Measurements from ENCODE around the gene FOCAD. TPM values are rescaled to one million over a fixed set of nuclear protein-coding genes. Genes with fewer than 3 reads are reported as not detected.

FOCAD gene
- total RNA-seq, 1 experiment from 2014 or later, result 42.7 TPM

- BruUV-seq (replicated peaks), result no TSS peak
- Histone ChIP-seq H3K36me3 (ENCODE audit: insufficient read depth, low read length, poor library complexity, severe bottlenecking) (no peaks in the 10 kb centered on the region), H3K4me1 (ENCODE audit: insufficient read depth, low read length, poor library complexity, severe bottlenecking) (no peaks in the 10 kb centered on the region), H3K27me3 (replicated peaks; ENCODE audit: insufficient read depth, low read depth, low read length, poor library complexity) (no peaks in the 10 kb centered on the region), H3K27ac (ENCODE audit: low read depth, low read length, poor library complexity, severe bottlenecking) (no peak overlapping the region), H3K9me3 (ENCODE audit: low read depth, low read length, poor library complexity, severe bottlenecking) (no peaks in the 10 kb centered on the region), H3K4me3 (ENCODE audit: low read depth, low read length, poor library complexity, severe bottlenecking) (no peak overlapping the region)
- DNase-seq (ENCODE audit: low spot score), result peak; percentile 4
- CTCF ChIA-PET, result no interaction called here
- intact Hi-C loops (cut with micrococcal nuclease; ENCODE audit: unreplicated experiment), result no loop called here
- POLR2A ChIA-PET (ENCODE audit: low non-redundant PET), result no interaction called here
- TF ChIP-seq CTCF (conservative IDR thresholded peaks at IDR 0.05; ENCODE audit: low read depth, low read length), result no peak
- TF ChIP-seq EZH2 (IDR thresholded peaks at IDR 0.05; ENCODE audit: borderline replicate concordance, low read depth, low read length, poor library complexity, severe bottlenecking), result no peak
These were observed 230.5 kb downstream of the FOCAD start for GRCh38 chr9:20914556-20914955.

- Histone ChIP-seq H3K27ac (ENCODE audit: low read depth, low read length, poor library complexity, severe bottlenecking) (no peak overlapping the region), H3K4me1 (ENCODE audit: insufficient read depth, low read length, poor library complexity, severe bottlenecking) (no peaks in the 10 kb centered on the region), H3K4me3 (ENCODE audit: low read depth, low read length, poor library complexity, severe bottlenecking) (no peak overlapping the region), H3K36me3 (ENCODE audit: insufficient read depth, low read length, poor library complexity, severe bottlenecking) (no peaks in the 10 kb centered on the region), H3K9me3 (ENCODE audit: low read depth, low read length, poor library complexity, severe bottlenecking) (no peaks in the 10 kb centered on the region), H3K27me3 (replicated peaks; ENCODE audit: insufficient read depth, low read depth, low read length, poor library complexity) (no peaks in the 10 kb centered on the region)
- intact Hi-C loops (cut with micrococcal nuclease; ENCODE audit: unreplicated experiment), result no loop called here
- no TSS peak for BruUV-seq (replicated peaks)
- ChIA-PET CTCF (no interaction called here), POLR2A (ENCODE audit: low non-redundant PET) (no interaction called here)
- no peak for TF ChIP-seq EZH2 (IDR thresholded peaks at IDR 0.05; ENCODE audit: borderline replicate concordance, low read depth, low read length, poor library complexity, severe bottlenecking)
- no peak for TF ChIP-seq CTCF (conservative IDR thresholded peaks at IDR 0.05; ENCODE audit: low read depth, low read length)
- no peak for DNase-seq (ENCODE audit: low spot score)
These were observed 237.3 kb downstream of the FOCAD start for GRCh38 chr9:20921362-20921761.

GRCh38 chr9:20925256-20926045 is 241.4 kb downstream of the FOCAD start:
- CTCF ChIA-PET, result no interaction called here
- Histone ChIP-seq H3K4me1 (ENCODE audit: insufficient read depth, low read length, poor library complexity, severe bottlenecking) (peaks cover 12% of the 10 kb centered on the region), H3K4me3 (ENCODE audit: low read depth, low read length, poor library complexity, severe bottlenecking) (no peak overlapping the region), H3K9me3 (ENCODE audit: low read depth, low read length, poor library complexity, severe bottlenecking) (no peaks in the 10 kb centered on the region), H3K36me3 (ENCODE audit: insufficient read depth, low read length, poor library complexity, severe bottlenecking) (no peaks in the 10 kb centered on the region), H3K27me3 (replicated peaks; ENCODE audit: insufficient read depth, low read depth, low read length, poor library complexity) (no peaks in the 10 kb centered on the region), H3K27ac (ENCODE audit: low read depth, low read length, poor library complexity, severe bottlenecking) (no peak overlapping the region)
- BruUV-seq (replicated peaks), result no TSS peak
- no peak for DNase-seq (ENCODE audit: low spot score)
- intact Hi-C loops (cut with micrococcal nuclease; ENCODE audit: unreplicated experiment), result no loop called here
- no peak for TF ChIP-seq EZH2 (IDR thresholded peaks at IDR 0.05; ENCODE audit: borderline replicate concordance, low read depth, low read length, poor library complexity, severe bottlenecking)
- no peak for TF ChIP-seq CTCF (conservative IDR thresholded peaks at IDR 0.05; ENCODE audit: low read depth, low read length)
- POLR2A ChIA-PET (ENCODE audit: low non-redundant PET), result no interaction called here
